A673 (cell line): ENCODE data around the gene NACC2.

Experiments
- CTCF ChIP-seq: fragments of 300-800, 200-600 bp; sonication (generic); conservative IDR thresholded peaks from 2 replicates; pipeline ENCODE4 v1.5.1; 2017; ENCODE audit warnings: low read depth, mild to moderate bottlenecking, antibody characterized with exemption, low read length, moderate library complexity, mixed read lengths
- EZH2 ChIP-seq: fragments of 200-600 bp; sonication (generic); IDR thresholded peaks from 2 replicates; pipeline ENCODE4 v1.6.1; 2017; ENCODE audit warnings: borderline replicate concordance, low read depth, mild to moderate bottlenecking, mixed read lengths, antibody characterized with exemption, low read length; ENCODE audit not compliant: poor library complexity, severe bottlenecking

GRCh38 chr9:136060671-136061371 is 34.3 kb downstream of the NACC2 start:
- no peak for TF ChIP-seq CTCF
- TF ChIP-seq EZH2 = no peak
